Measurements from ENCODE around the gene NRP1. TPM values are rescaled to one million over a fixed set of nuclear protein-coding genes. Genes with fewer than 3 reads are reported as not detected.
"Not testable (repeated sequence)": the region's sequence is repeated elsewhere in the genome, so short reads cannot be mapped to it uniquely, and the experiment has no call there.

Gene NRP1
- 11.6 and 12.2 TPM in 2 replicates for total RNA-seq (2014; rRNA removed; shearing (Covaris generic))
- 1.4 and 1.5 TPM in 2 replicates for polyA plus RNA-seq (2014; cell fraction: nucleus; rRNA removed)

GRCh38 chr10:33334153-33334804, at the start of gene NRP1:
TSS of gene NRP1 (minus strand) at chr10:33334667. CDS start at chr10:33334382, 285 bp downstream.
- DNase-seq (ENCODE audit: extremely low read depth, low read depth), result no peak

DNA sequence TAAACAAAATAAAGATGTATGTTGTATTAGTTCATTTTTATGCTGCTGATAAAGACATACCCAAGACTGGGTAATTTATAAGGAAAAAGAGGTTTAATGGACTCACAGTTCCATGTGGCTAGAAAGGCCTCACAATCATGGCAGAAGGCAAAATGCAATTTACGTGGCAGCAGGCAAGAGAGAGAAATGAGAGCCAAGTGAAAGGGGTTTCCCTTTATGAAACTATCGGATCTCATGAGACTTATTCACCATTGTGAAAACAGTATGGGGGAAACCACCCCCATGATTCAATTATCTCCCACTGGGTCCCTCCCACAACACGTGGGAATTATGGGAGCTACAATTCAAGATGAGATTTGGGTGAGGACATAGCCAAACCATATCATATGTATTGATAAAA, 49.7 kb upstream of the NRP1 start:
- not testable (repeated sequence) for DNase-seq (ENCODE audit: extremely low read depth, low read depth)

- DNase-seq (ENCODE audit: extremely low read depth, low read depth), result no peak
Measured at GRCh38 chr10:33382921-33383713, 48.6 kb upstream of the NRP1 start.

GRCh38 chr10:33382216-33382600, 47.7 kb upstream of the NRP1 start:
- no peak for DNase-seq (ENCODE audit: extremely low read depth, low read depth)

- no peak for DNase-seq (ENCODE audit: extremely low read depth, low read depth)
Measured at GRCh38 chr10:33381451-33382215, 47.2 kb upstream of the NRP1 start.

- DNase-seq (ENCODE audit: extremely low read depth, low read depth), result no peak
Measured at GRCh38 chr10:33377658-33378025, 43.2 kb upstream of the NRP1 start.

GRCh38 chr10:33376976-33377657, 42.6 kb upstream of the NRP1 start:
- DNase-seq (ENCODE audit: extremely low read depth, low read depth), result no peak

DNA sequence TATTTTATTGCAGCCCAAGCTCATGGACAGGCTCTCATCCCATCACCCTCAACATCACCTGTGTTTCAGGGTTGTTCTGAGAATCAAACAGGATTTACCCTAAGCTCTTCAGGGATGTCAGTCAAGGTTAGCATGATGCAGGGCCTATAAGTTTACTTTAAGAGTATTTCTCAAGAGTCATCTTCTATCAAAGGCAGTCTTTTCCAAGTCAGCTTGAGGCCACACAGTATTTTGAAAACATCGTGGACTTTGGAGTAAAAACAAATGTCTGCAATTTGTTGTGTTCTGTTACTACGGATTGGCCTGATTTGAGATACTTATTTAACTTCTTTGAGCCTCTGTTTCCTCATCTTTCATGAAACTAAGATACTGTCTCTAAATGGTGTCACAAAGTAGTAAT, 42.0 kb upstream of the NRP1 start:
- no peak for DNase-seq (ENCODE audit: extremely low read depth, low read depth)

DNA sequence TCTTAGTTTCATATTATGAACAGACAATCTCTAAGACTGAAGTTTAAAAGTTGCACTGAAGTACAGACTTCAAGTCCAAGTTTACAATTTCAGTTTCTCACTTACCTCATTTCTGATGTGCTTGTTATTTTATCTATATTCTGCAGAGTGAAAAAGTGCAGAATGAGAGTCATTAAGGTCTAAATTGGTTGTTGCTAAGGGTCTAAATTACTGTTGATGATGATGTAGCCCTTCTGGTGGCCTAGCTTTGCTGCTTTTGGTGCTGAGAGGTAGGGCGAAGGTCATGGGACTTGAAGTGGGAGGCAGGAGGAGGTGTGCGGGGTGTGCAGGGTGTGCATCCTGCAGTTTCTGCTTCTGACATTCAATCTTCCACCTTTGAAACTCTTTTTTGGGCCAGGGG, 38.8 kb upstream of the NRP1 start:
- no peak for DNase-seq (ENCODE audit: extremely low read depth, low read depth)

DNA sequence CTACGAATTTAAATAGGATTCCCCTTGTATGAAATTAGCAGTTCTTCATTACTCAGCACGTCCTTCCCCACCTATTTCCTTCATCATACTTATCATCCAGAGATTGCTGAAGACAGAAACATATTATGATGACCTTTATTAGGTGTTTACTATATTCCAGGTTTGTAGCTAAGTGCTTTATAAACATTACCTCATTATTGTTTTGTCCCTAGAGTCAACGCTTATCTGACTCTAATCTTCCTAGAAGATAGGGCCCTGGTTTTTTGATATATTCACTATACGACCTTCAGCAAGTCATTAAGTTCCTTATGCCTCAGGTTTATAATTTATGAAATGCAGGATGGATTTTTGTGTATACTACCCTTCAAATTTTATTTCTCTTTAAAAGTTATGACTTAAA, 36.8 kb upstream of the NRP1 start:
- DNase-seq (ENCODE audit: extremely low read depth, low read depth), result no peak

DNA sequence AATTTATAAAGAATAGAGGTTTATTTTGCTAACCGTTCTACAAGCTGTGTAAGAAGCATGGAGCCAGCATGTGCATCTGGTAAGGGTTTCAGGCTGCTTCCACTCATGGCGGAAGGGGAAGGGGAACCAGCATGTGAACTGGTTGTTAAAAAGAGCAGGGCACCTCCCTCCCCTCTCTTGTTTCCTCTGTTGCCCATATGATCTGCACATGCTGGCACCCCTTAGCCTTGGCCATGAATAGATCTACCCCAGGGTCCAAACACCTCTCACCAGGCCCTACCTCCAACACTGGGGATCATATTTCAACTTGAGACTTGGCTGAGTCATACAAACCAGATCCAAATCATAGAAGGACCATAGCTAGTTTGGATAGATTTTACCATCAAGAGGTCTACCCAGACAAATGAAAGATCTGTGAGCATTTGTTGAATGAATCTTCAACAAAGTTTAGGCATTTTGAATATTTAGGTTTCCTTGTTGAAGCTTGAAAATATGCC, 36.0 kb upstream of the NRP1 start:
- DNase-seq (ENCODE audit: extremely low read depth, low read depth), result no peak

DNA sequence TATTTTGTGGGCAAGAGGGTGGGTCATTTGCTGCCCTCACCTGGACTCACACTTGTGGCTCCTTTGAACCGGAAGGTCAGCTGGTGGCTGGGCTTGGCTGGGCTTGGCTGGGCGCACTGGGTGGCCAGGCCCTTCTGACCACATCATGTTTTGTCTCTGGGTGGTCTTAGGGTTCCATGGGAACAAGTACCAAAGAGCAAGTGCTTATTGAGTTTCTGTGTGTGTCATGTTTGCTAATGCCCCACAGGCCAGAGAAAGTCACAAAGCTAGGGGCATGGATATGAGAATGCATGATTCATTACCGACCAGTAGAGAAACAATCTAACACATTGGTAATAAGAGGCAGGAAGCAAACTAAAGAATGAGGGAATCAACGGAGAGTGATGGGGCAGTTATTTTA, 33.6 kb upstream of the NRP1 start:
- peak; percentile 34 for DNase-seq (ENCODE audit: extremely low read depth, low read depth)

DNA sequence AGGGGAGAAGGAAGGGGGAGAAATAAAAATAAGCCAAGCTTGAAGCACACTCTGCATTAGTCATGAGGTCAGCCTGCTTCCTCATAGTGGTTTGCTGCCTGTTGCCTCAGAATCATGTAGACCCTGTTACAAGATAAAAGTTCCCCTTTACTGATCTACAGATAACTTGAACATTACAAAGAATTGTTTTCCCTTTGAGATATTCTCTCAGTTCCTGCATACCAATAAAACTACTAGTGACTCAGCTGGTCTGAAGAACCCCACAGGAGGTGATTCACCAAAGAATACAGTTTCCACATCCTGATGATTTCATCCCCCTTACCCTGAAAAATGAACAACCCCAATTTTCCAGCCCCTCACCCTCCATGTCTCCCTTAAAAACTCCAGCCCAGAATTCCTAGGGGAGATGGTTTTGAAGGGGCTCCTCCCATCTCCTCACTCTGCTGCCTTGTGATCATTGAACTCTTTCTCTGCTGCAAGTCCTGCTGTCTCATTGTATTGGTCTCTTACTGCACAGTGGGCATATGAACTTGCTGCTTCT, 31.5 kb upstream of the NRP1 start:
- DNase-seq (ENCODE audit: extremely low read depth, low read depth), result peak; percentile 61

DNA sequence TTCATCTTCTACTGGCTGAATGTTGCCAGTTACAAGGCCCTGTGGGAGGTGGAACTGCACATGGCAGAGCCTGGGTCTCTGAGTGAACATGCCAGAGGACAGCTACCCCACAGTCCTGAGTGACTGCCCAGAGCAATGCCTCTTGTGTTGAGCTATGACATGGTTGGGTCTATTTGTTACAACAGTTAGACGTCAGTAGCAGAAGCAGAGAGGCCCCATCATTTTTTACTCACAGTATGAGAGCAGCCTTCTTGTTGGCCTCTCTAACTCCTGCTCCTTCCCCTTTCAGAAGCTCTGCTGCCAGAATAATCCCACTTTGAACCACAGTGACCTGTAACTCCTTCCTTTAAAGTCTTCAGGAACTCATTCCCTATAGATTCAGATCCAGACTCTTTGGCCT, 30.8 kb upstream of the NRP1 start:
- DNase-seq (ENCODE audit: extremely low read depth, low read depth), result no peak

GRCh38 chr10:33363106-33363505, 28.6 kb upstream of the NRP1 start:
- no peak for DNase-seq (ENCODE audit: extremely low read depth, low read depth)

- no peak for DNase-seq (ENCODE audit: extremely low read depth, low read depth)
Measured at GRCh38 chr10:33358016-33358415, 23.5 kb upstream of the NRP1 start.

GRCh38 chr10:33355274-33355673, 20.8 kb upstream of the NRP1 start:
- no peak for DNase-seq (ENCODE audit: extremely low read depth, low read depth)

DNA sequence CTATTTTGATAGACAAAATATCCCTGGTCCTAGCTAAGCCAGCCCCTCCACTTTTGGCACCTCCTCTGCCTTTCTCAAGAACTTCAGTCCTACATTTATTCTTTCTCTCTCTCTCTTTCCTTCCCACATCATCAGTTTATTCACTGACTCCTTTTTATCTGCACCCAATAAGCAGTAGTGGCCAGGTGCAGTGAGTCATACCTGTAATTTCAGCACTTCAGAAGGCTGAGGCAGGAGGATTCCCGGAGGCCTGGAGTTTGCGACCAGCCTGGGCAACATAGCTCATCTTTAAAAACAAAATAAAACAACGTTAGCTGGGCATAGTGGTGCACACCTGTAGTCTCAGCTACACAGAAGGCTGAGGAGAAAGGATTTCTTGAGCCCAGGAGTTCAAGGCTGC, 19.4 kb upstream of the NRP1 start:
- no peak for DNase-seq (ENCODE audit: extremely low read depth, low read depth)

DNA sequence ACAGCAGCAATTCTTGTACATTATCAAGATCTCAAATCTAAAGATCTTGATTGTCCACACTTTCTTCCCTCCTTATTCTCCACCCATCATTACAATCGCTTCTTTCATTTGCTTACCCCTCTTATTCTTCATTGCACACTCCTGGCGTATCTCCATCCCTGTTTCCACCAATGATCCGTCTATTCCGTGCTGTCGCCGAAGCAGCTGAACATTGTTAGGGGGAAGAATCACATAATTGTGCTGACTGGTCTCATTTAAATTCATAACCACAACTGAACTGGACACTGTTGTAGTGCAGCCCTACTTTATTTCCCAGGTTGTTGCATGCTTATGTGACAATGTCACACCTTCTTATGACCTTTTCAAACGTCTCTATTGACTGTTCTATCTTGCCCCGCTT, 18.9 kb upstream of the NRP1 start:
- DNase-seq (ENCODE audit: extremely low read depth, low read depth), result no peak

GRCh38 chr10:33352615-33353014, 18.1 kb upstream of the NRP1 start:
- DNase-seq (ENCODE audit: extremely low read depth, low read depth), result no peak

- no peak for DNase-seq (ENCODE audit: extremely low read depth, low read depth)
Measured at GRCh38 chr10:33352175-33352574, 17.7 kb upstream of the NRP1 start.
